Upper lobe of left lung (tissue), 6 donors: ENCODE results near the gene FSD1. TPM values are rescaled to one million over a fixed set of nuclear protein-coding genes. Genes with fewer than 3 reads are reported as not detected.

Experiments
- ATAC-seq, 2 donors: fragments of 200-7000 bp; cut with Tn5 transposase; one replicate each; pipeline ENCODE4 v1.9.1; 2022; ENCODE audit warnings: mild to moderate bottlenecking in 2 of 2, moderate library complexity in 2 of 2; ENCODE audit not compliant: low FRiP score in 2 of 2
- DNase-seq, 2 donors: peaks; one replicate each; pipeline ENCODE4 v3.0.0-alpha.2; 2019 to 2020
- H3K27ac ChIP-seq, 4 donors: fragments of 200-600 bp; sonication (generic); one replicate each; pipeline ENCODE4 v1.5.1; 2016 to 2019
- H3K27me3 ChIP-seq, 4 donors: fragments of 200-600 bp; sonication (generic); one replicate each; pipeline ENCODE4 v1.5.1; 2017 to 2019
- H3K36me3 ChIP-seq, 4 donors: fragments of 200-600 bp; sonication (generic); one replicate each; pipeline ENCODE4 v1.5.1; 2016 to 2019
- H3K4me1 ChIP-seq, 4 donors: fragments of 200-600 bp; sonication (generic); one replicate each; pipeline ENCODE4 v1.5.1; 2018 to 2019
- H3K4me3 ChIP-seq, 4 donors: fragments of 200-600 bp; sonication (generic); one replicate each; pipeline ENCODE4 v1.5.1; 2017 to 2019; ENCODE audit warnings: mild to moderate bottlenecking in 2 of 4, moderate library complexity in 1 of 4
- H3K9me3 ChIP-seq, 4 donors: fragments of 200-600 bp; sonication (generic); one replicate each; pipeline ENCODE4 v1.5.1; 2018 to 2019
- EP300 ChIP-seq, 4 donors: sonication (generic); formaldehyde crosslinking; IDR thresholded peaks; one replicate each; pipeline ENCODE4 v1.5.1; 2017; ENCODE audit warnings: antibody characterized with exemption in 4 of 4, control low read depth in 2 of 4
- POLR2A ChIP-seq, 4 donors: fragments of 450-650 bp; IDR thresholded peaks; one replicate each; pipeline ENCODE4 v1.5.1; 2016 to 2017; ENCODE audit warnings: antibody characterized with exemption in 4 of 4, mild to moderate bottlenecking in 2 of 4
- POLR2AphosphoS5 ChIP-seq, 2 donors: sonication (generic); formaldehyde crosslinking; IDR thresholded peaks; one replicate each; pipeline ENCODE4 v1.5.1; 2017; ENCODE audit warnings: antibody characterized with exemption in 2 of 2
- WGBS, 2 donors: methylation state at CpG; one replicate each; pipeline ENCODE4 v1.1.5; 2017 to 2018; 5-methylcytosine and 5-hydroxymethylcytosine counted together
- total RNA-seq, 6 donors: library from RNA; depleted of rRNA in 4 of 6; stranded (reverse); fragments of >200 nt in 4 of 6; gene quantifications; one replicate each; pipeline versions ENCODE4 v1.1.0 to v1.2.1, GENCODE V29; 2016 to 2021
- TF ChIP-seq, protein P1 (sequence below), 6 experiments: fragments of 450-650 bp in 4 of 6; fragments of 200-600 bp in 2 of 6; sonication (generic) in 2 of 6; IDR thresholded peaks; one replicate each; pipeline ENCODE4 v1.5.1; 2016 to 2019; ENCODE audit warnings: antibody characterized with exemption in 6 of 6
- donor health status: DM: no; HTN: no; CAD: no; lungs with moderate emphysema.
- donor health status: DM: no; HTN: yes; CAD: no; lungs with severe emphysema.

Gene FSD1
- total RNA-seq, 6 donors from 2014 or later, result 0.54 to 2.1 (median 0.82) TPM

- Histone ChIP-seq H3K4me3 (no peak overlapping the region), H3K27ac (peak overlapping the region in 3 of 4 donors; percentile 79 to 87 (median 81)), H3K27me3 (no peaks in the 10 kb centered on the region), H3K9me3 (no peaks in the 10 kb centered on the region), H3K36me3 (peaks cover 5 to 27% (median 9%) of the 10 kb centered on the region in 4 donors), H3K4me1 (peaks cover 64 to 77% (median 72%) of the 10 kb centered on the region in 4 donors)
- TF ChIP-seq POLR2A (IDR thresholded peaks at IDR 0.05), result no peak
- no peak for TF ChIP-seq POLR2AphosphoS5 (IDR thresholded peaks at IDR 0.05)
- no peak for TF ChIP-seq EP300 (IDR thresholded peaks at IDR 0.05)
- TF ChIP-seq, protein P1, sequence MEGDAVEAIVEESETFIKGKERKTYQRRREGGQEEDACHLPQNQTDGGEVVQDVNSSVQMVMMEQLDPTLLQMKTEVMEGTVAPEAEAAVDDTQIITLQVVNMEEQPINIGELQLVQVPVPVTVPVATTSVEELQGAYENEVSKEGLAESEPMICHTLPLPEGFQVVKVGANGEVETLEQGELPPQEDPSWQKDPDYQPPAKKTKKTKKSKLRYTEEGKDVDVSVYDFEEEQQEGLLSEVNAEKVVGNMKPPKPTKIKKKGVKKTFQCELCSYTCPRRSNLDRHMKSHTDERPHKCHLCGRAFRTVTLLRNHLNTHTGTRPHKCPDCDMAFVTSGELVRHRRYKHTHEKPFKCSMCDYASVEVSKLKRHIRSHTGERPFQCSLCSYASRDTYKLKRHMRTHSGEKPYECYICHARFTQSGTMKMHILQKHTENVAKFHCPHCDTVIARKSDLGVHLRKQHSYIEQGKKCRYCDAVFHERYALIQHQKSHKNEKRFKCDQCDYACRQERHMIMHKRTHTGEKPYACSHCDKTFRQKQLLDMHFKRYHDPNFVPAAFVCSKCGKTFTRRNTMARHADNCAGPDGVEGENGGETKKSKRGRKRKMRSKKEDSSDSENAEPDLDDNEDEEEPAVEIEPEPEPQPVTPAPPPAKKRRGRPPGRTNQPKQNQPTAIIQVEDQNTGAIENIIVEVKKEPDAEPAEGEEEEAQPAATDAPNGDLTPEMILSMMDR (IDR thresholded peaks at IDR 0.05), result no peak
- 82% methylated on average over 13 of the region's 15 CpGs; no CpG with 5 or more reads in 1 of the 2 donors for WGBS, 2 donors
- no peak for ATAC-seq
- DNase-seq, result peak in 1 of 2 donors; percentile 52
These were observed 66.1 kb downstream of the FSD1 start for GRCh38 chr19:4370418-4371041.

- H3K9me3 ChIP-seq, result no peaks in the 10 kb centered on the region
- peaks cover 0 to 18% (median under 1%) of the 10 kb centered on the region in 4 donors for H3K36me3 ChIP-seq
- WGBS, 2 donors, result 87 to 91% methylated on average over 26 to 28 of the region's 31 CpGs
- peak overlapping the region in 3 of 4 donors; percentile 79 to 87 (median 85) for H3K27ac ChIP-seq
- H3K4me3 ChIP-seq, result no peak overlapping the region
- no peaks in the 10 kb centered on the region for H3K27me3 ChIP-seq
- peaks cover 72 to 86% (median 82%) of the 10 kb centered on the region in 4 donors for H3K4me1 ChIP-seq
- TF ChIP-seq, protein P1 (IDR thresholded peaks at IDR 0.05), result no peak
- TF ChIP-seq EP300 (IDR thresholded peaks at IDR 0.05), result no peak
- ATAC-seq (no peak), DNase-seq (peak in 1 of 2 donors; percentile 65)
These were observed 67.1 kb downstream of the FSD1 start for GRCh38 chr19:4371247-4372164.

- no peaks in the 10 kb centered on the region for H3K27me3 ChIP-seq
- H3K27ac ChIP-seq, result peak overlapping the region in 3 of 4 donors; percentile 85
- no peaks in the 10 kb centered on the region for H3K9me3 ChIP-seq
- no peak for ATAC-seq
- TF ChIP-seq POLR2AphosphoS5 (IDR thresholded peaks at IDR 0.05), result no peak
- TF ChIP-seq EP300 (IDR thresholded peaks at IDR 0.05), result no peak
- TF ChIP-seq POLR2A (IDR thresholded peaks at IDR 0.05), result no peak
- TF ChIP-seq, protein P1 (IDR thresholded peaks at IDR 0.05), result no peak
- WGBS, 2 donors, result 87 to 94% methylated on average over 17 to 20 of the region's 22 CpGs
- peaks cover 79 to 95% (median 91%) of the 10 kb centered on the region in 4 donors for H3K4me1 ChIP-seq
- peak in 1 of 2 donors; percentile 42 for DNase-seq
- H3K4me3 ChIP-seq, result no peak overlapping the region
- peaks cover 0 to 11% (median 0%) of the 10 kb centered on the region in 4 donors for H3K36me3 ChIP-seq
These were observed 68.0 kb downstream of the FSD1 start for GRCh38 chr19:4372165-4373012.

DNA sequence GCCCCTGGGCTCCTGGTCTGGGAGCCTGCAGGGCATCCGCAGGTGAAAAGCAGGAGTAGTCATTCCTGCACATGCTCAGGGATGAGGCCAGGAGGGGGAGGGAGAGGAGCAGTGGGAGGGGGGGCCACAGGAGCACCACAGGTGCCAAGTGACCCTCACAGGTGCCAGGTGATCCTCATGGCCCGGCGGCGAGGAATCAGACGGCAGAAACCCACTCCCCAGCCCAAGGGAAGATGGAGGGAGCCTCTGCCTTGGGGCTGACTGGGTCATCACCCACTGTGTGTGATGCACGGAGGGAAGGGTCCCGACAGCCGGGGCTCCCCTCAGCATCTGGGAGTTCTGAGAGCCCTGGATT is 68.6 kb downstream of the FSD1 start:
- peaks cover 0 to 7% (median 0%) of the 10 kb centered on the region in 4 donors for H3K36me3 ChIP-seq
- H3K4me3 ChIP-seq, result no peak overlapping the region
- TF ChIP-seq, protein P1 (IDR thresholded peaks at IDR 0.05), result no peak
- TF ChIP-seq EP300 (IDR thresholded peaks at IDR 0.05) (no peak), POLR2A (IDR thresholded peaks at IDR 0.05) (no peak), POLR2AphosphoS5 (IDR thresholded peaks at IDR 0.05) (no peak)
- 82 to 96% methylated on average over 5 to 8 of the region's 8 CpGs for WGBS, 2 donors
- H3K4me1 ChIP-seq, result peaks cover 81 to 95% (median 92%) of the 10 kb centered on the region in 4 donors
- H3K27me3 ChIP-seq, result no peaks in the 10 kb centered on the region
- no peak for ATAC-seq
- peak in 1 of 2 donors; percentile 45 for DNase-seq
- H3K9me3 ChIP-seq, result no peaks in the 10 kb centered on the region
- peak overlapping the region; percentile 78 to 85 (median 85) for H3K27ac ChIP-seq

Other genes starting within 250 kb of the FSD1 start
- gene ZBTB7A, start 237.7 kb upstream of the FSD1 start, total RNA-seq, result 100 to 1,000 TPM in 1 of 6 donors, 10 to 100 TPM in 5; 54.1 to 131 (median 72.6) TPM
- 100 to 1,000 TPM in 5 of 6 donors, 10 to 100 TPM in 1; 86.8 to 170 (median 134) TPM for gene MAP2K2, start 180.5 kb upstream of the FSD1 start, total RNA-seq
- gene CREB3L3, start 151.0 kb upstream of the FSD1 start, total RNA-seq, result under 1 TPM in 1 of 6 donors, not detected in 5; 0.14 TPM
- gene SIRT6, start 122.0 kb upstream of the FSD1 start, total RNA-seq, result 10 to 100 TPM; 20.8 to 55.0 (median 27.8) TPM
- 10 to 100 TPM in 1 of 6 donors, 1 to 10 TPM in 3, under 1 TPM in 2; 0.46 to 10.5 (median 1.3) TPM for gene ANKRD24, start 121.9 kb upstream of the FSD1 start, total RNA-seq
- 1 to 10 TPM; 1.7 to 7.4 (median 2.5) TPM for gene EBI3, start 75.1 kb upstream of the FSD1 start, total RNA-seq
- gene YJU2, start 57.5 kb upstream of the FSD1 start, total RNA-seq, result 10 to 100 TPM; 18.8 to 36.6 (median 25.4) TPM
- under 1 TPM in 1 of 6 donors, not detected in 5; 0.98 TPM for gene SHD, start 25.3 kb upstream of the FSD1 start, total RNA-seq
- gene TMIGD2, start 2.2 kb upstream of the FSD1 start, total RNA-seq, result 1 to 10 TPM in 3 of 6 donors, under 1 TPM in 2, not detected in 1; 0.30 to 1.9 (median 1.3) TPM
- 10 to 100 TPM; 11.2 to 39.8 (median 14.7) TPM for gene STAP2, start 34.2 kb downstream of the FSD1 start, total RNA-seq
- 10 to 100 TPM in 4 of 6 donors, 1 to 10 TPM in 2; 7.7 to 37.1 (median 15.6) TPM for gene MPND, start 39.0 kb downstream of the FSD1 start, total RNA-seq
- 10 to 100 TPM; 27.4 to 60.1 (median 53.8) TPM for gene SH3GL1, start 95.9 kb downstream of the FSD1 start, total RNA-seq
- 10 to 100 TPM in 3 of 6 donors, 1 to 10 TPM in 3; 3.3 to 16.8 (median 10.1) TPM for gene CHAF1A, start 98.0 kb downstream of the FSD1 start, total RNA-seq
- 100 to 1,000 TPM in 4 of 6 donors, 10 to 100 TPM in 2; 48.1 to 186 (median 111) TPM for gene UBXN6, start 153.2 kb downstream of the FSD1 start, total RNA-seq
- 10 to 100 TPM; 23.9 to 71.2 (median 37.6) TPM for gene HDGFL2, start 167.7 kb downstream of the FSD1 start, total RNA-seq
- gene PLIN4, start 213.9 kb downstream of the FSD1 start, total RNA-seq, result 10 to 100 TPM in 1 of 6 donors, 1 to 10 TPM in 5; 1.8 to 11.5 (median 3.8) TPM
- gene PLIN5, start 230.6 kb downstream of the FSD1 start, total RNA-seq, result 10 to 100 TPM; 13.5 to 97.4 (median 23.0) TPM
- 10 to 100 TPM in 4 of 6 donors, 1 to 10 TPM in 2; 7.3 to 19.9 (median 12.2) TPM for gene LRG1, start 235.4 kb downstream of the FSD1 start, total RNA-seq